Endothelial cell of umbilical vein (primary cell): ENCODE measurements around the gene EFNA2. TPM values are rescaled to one million over a fixed set of nuclear protein-coding genes. Genes with fewer than 3 reads are reported as not detected.

ENCODE experiments used
- BruUV-seq: library from RNA; stranded (reverse); fragments of 400-500 nt; replicated peaks from 2 replicates; lab custom pipeline; 2021; lab: Mats Ljungman, UMichigan
- CTCF ChIA-PET: fragments of 300-600, 350-600 bp; sonication (Branson Sonifier 250); formaldehyde crosslinking; loops from one replicate; lab custom pipeline; 2021; ENCODE audit warnings: antibody characterized with exemption, inconsistent platforms; lab: Charles Lee
- POLR2A ChIA-PET: fragments of 300-600, 350-600 bp; sonication (Branson Sonifier 250); formaldehyde crosslinking; loops from one replicate; lab custom pipeline; 2021; ENCODE audit warnings: antibody characterized with exemption, inconsistent platforms; lab: Charles Lee
- DNase-seq: peaks from one replicate; pipeline ENCODE4 v3.0.0-alpha.2; 2011; ENCODE audit warnings: low read depth, low spot score
- FAIRE-seq: peaks from 2 replicates; lab custom pipeline; 2011; peaks lifted over from hg19 to GRCh38; lab: Jason Lieb, UNC
- H2AFZ ChIP-seq: 2 replicates; pipeline ENCODE4 v1.6.0; 2012; ENCODE audit warnings: low read depth, low read length, control low read depth, inconsistent platforms
- H3K27ac ChIP-seq: 2 replicates; pipeline ENCODE4 v1.5.1; 2011; ENCODE audit warnings: low read depth, mild to moderate bottlenecking, control low read depth, low read length, moderate library complexity; ENCODE audit not compliant: insufficient read depth
- H3K27me3 ChIP-seq, 2 experiments: 2 replicates each; pipeline versions ENCODE4 v1.6.0 to v1.6.1; 2011; ENCODE audit warnings: low read length in 2 of 2, mixed read lengths in 1 of 2; ENCODE audit not compliant: control insufficient read depth in 2 of 2, insufficient read depth in 2 of 2
- H3K36me3 ChIP-seq, 2 experiments: 2 replicates in 1 of 2; 3 replicates in 1 of 2; pipeline ENCODE4 v1.5.1; 2011; ENCODE audit warnings: low read length in 2 of 2, mild to moderate bottlenecking in 1 of 2, moderate library complexity in 1 of 2; ENCODE audit not compliant: control insufficient read depth in 2 of 2, insufficient read depth in 2 of 2; ENCODE audit errors: extremely low read depth in 1 of 2
- H3K4me1 ChIP-seq: 3 replicates; pipeline ENCODE4 v1.5.1; 2011; ENCODE audit warnings: mild to moderate bottlenecking, low read length; ENCODE audit not compliant: control insufficient read depth, insufficient read depth; ENCODE audit errors: extremely low read depth
- H3K4me2 ChIP-seq: 2 replicates; pipeline ENCODE4 v1.6.1; 2011; ENCODE audit warnings: low read length, control low read depth, mixed read lengths; ENCODE audit not compliant: insufficient read depth
- H3K4me3 ChIP-seq, 3 experiments: fragments of 200-600 bp in 1 of 3; sonication (generic), shearing (Covaris generic) in 1 of 3; replicated peaks in 1 of 3; 2 replicates each; pipeline ENCODE4 v1.5.1; 2011 to 2016; ENCODE audit warnings: control low read depth in 3 of 3, low read length in 3 of 3, mild to moderate bottlenecking in 2 of 3, inconsistent platforms in 1 of 3, low read depth in 1 of 3, moderate library complexity in 1 of 3; ENCODE audit not compliant: insufficient read depth in 1 of 3
- H3K79me2 ChIP-seq: 2 replicates; pipeline ENCODE4 v1.6.0; 2012; ENCODE audit warnings: low read length, inconsistent platforms; ENCODE audit not compliant: control insufficient read depth, insufficient read depth
- H3K9ac ChIP-seq: replicated peaks from 2 replicates; pipeline ENCODE3; 2011; ENCODE audit warnings: low read length, control low read depth; ENCODE audit not compliant: insufficient read depth; ENCODE audit errors: extremely low read depth
- H3K9me1 ChIP-seq: replicated peaks from 3 replicates; pipeline ENCODE4 v1.6.0; 2011; ENCODE audit warnings: mild to moderate bottlenecking, low read length; ENCODE audit not compliant: control insufficient read depth, insufficient read depth; ENCODE audit errors: extremely low read depth
- H3K9me3 ChIP-seq: replicated peaks from 2 replicates; pipeline ENCODE4 v1.5.1; 2012; ENCODE audit warnings: low read length, inconsistent platforms; ENCODE audit not compliant: control insufficient read depth, insufficient read depth
- H4K20me1 ChIP-seq: replicated peaks from 2 replicates; pipeline ENCODE3; 2011; ENCODE audit warnings: mild to moderate bottlenecking, low read length; ENCODE audit not compliant: control insufficient read depth, insufficient read depth; ENCODE audit errors: extremely low read depth
- EZH2 ChIP-seq: IDR thresholded peaks from 2 replicates; pipeline ENCODE4 v1.6.1; 2012; ENCODE audit warnings: borderline replicate concordance, low read depth, mild to moderate bottlenecking, moderate library complexity, low read length, inconsistent platforms; ENCODE audit not compliant: severe bottlenecking
- FOS ChIP-seq: IDR thresholded peaks from 2 replicates; pipeline ENCODE4 v1.6.1; 2011; ENCODE audit warnings: mild to moderate bottlenecking, low read length, moderate library complexity, borderline replicate concordance; ENCODE audit not compliant: insufficient read depth
- GATA2 ChIP-seq: IDR thresholded peaks from 2 replicates; pipeline ENCODE4 v1.7.0; 2011; ENCODE audit warnings: low read depth, mild to moderate bottlenecking, moderate library complexity, mixed read lengths, low read length; ENCODE audit not compliant: insufficient read length, insufficient read depth
- JUN ChIP-seq: IDR thresholded peaks from 2 replicates; pipeline ENCODE4 v1.6.1; 2011; ENCODE audit warnings: borderline replicate concordance, low read depth; ENCODE audit not compliant: insufficient read length, insufficient read depth
- MYC ChIP-seq: IDR thresholded peaks from one replicate; pipeline ENCODE4 v1.6.1; 2011; ENCODE audit warnings: mild to moderate bottlenecking, low read depth, low read length
- POLR2A ChIP-seq: IDR thresholded peaks from 2 replicates; pipeline ENCODE4 v1.6.1; 2012; ENCODE audit warnings: low read depth, mild to moderate bottlenecking, control low read depth, low read length
- POLR2AphosphoS5 ChIP-seq: IDR thresholded peaks from 2 replicates; pipeline ENCODE4 v1.6.1; 2012; ENCODE audit warnings: low read depth, mild to moderate bottlenecking, control low read depth, low read length, moderate library complexity; ENCODE audit not compliant: insufficient read depth
- dilution Hi-C: fragments of 300-500 bp; cut with MboI; formaldehyde crosslinking; loops from one replicate; pipeline ENCODE4 v1.15.0; 2019; ENCODE audit warnings: low sequenced_read_pairs; ENCODE audit not compliant: extremely low pct_ligation_motif_present
- intact Hi-C: fragments of 100-400 bp; cut with micrococcal nuclease; formaldehyde crosslinking; loops from one replicate; pipeline ENCODE4 v1.10.0; 2022
- polyA plus RNA-seq, 4 experiments: library from polyadenylated mRNA; depleted of rRNA in 3 of 4; stranded (reverse) in 3 of 4; unstranded in 1 of 4; fragments of >200 nt; gene quantifications; 2 replicates each; pipeline versions ENCODE4 v1.2.1 to v1.2.3, GENCODE V29; 2011 to 2012; ENCODE audit warnings: missing spikeins in 1 of 4
- total RNA-seq: library from RNA; stranded (reverse); gene quantifications from 2 replicates; pipeline ENCODE4 v1.2.3, GENCODE V29; 2021
- TF ChIP-seq, protein P1 (sequence below), 2 donors: IDR thresholded peaks; 1 replicate in 1 of 2; 2 replicates in 1 of 2; pipeline ENCODE4 v1.5.1; 2011; ENCODE audit warnings: low read length in 2 of 2, mild to moderate bottlenecking in 2 of 2, moderate library complexity in 2 of 2, control low read depth in 1 of 2, inconsistent platforms in 1 of 2, low read depth in 1 of 2; ENCODE audit not compliant: insufficient read depth in 1 of 2; ENCODE audit errors: extremely low read depth in 1 of 2
- TF ChIP-seq, protein P2 (sequence below): IDR thresholded peaks from 2 replicates; pipeline ENCODE4 v1.6.1; 2011; ENCODE audit not compliant: insufficient read depth, insufficient read length

Gene EFNA2
- total and polyA plus RNA-seq, 2 donors (not counting 3 experiments of a cell fraction or from before 2014, with no cell fraction given), result 0.52 to 1.1 TPM

DNA sequence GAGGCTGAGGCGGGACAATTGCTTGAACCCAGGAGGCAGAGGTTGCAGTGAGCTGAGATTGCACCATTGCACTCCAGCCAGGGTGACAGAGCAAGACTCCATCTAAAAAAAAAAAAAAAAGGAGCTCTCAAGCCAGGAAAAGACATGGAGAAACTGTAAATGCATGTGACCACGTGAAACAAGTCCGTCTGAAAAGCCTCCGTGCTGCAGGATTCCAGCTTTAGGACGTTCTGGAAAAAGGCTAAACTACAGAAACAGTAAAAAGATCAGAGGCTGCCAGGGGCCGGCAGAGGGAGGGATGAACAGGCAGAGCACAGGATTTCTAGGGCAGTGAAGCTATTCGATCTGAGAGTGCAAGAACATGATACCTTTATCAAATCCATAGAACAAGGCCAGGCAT, 57.4 kb downstream of the EFNA2 start:
- no peaks in the 10 kb centered on the region for H3K27me3 ChIP-seq
- POLR2A ChIA-PET, result no interaction called here
- H2AFZ ChIP-seq, result no peak overlapping the region
- no peaks in the 10 kb centered on the region for H3K9me1 ChIP-seq
- no peaks in the 10 kb centered on the region for H4K20me1 ChIP-seq
- intact Hi-C loops (no loop called here), dilution Hi-C loops (no loop called here)
- no peak overlapping the region for H3K9ac ChIP-seq
- H3K79me2 ChIP-seq, result no peaks in the 10 kb centered on the region
- no peak for TF ChIP-seq EZH2
- TF ChIP-seq GATA2, result no peak
- TF ChIP-seq, protein P1, sequence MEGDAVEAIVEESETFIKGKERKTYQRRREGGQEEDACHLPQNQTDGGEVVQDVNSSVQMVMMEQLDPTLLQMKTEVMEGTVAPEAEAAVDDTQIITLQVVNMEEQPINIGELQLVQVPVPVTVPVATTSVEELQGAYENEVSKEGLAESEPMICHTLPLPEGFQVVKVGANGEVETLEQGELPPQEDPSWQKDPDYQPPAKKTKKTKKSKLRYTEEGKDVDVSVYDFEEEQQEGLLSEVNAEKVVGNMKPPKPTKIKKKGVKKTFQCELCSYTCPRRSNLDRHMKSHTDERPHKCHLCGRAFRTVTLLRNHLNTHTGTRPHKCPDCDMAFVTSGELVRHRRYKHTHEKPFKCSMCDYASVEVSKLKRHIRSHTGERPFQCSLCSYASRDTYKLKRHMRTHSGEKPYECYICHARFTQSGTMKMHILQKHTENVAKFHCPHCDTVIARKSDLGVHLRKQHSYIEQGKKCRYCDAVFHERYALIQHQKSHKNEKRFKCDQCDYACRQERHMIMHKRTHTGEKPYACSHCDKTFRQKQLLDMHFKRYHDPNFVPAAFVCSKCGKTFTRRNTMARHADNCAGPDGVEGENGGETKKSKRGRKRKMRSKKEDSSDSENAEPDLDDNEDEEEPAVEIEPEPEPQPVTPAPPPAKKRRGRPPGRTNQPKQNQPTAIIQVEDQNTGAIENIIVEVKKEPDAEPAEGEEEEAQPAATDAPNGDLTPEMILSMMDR (IDR thresholded peaks at IDR 0.05; ENCODE audit: extremely low read depth in 1 of 2, insufficient read depth in 1 of 2, low read depth in 1 of 2, low read length in 2 of 2), result no peak
- TF ChIP-seq, protein P2, sequence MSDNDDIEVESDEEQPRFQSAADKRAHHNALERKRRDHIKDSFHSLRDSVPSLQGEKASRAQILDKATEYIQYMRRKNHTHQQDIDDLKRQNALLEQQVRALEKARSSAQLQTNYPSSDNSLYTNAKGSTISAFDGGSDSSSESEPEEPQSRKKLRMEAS, result no peak
- no peak for TF ChIP-seq FOS
- TF ChIP-seq POLR2A, result no peak
- no peak for TF ChIP-seq MYC
- no peak for TF ChIP-seq JUN
- no peak for TF ChIP-seq POLR2AphosphoS5
- FAIRE-seq (no peak), DNase-seq (no peak)
- H3K4me2 ChIP-seq, result no peak overlapping the region
- no peaks in the 10 kb centered on the region for H3K4me1 ChIP-seq
- H3K4me3 ChIP-seq, result no peak overlapping the region
- H3K9me3 ChIP-seq, result no peaks in the 10 kb centered on the region
- CTCF ChIA-PET, result interaction anchor here (1.5 to 2.1 kb wide), 2 partner anchors 11 to 12 kb away, joined by 3 to 6 read pairs; a partner anchor contains a TSS
- no TSS peak for BruUV-seq
- no peak overlapping the region for H3K27ac ChIP-seq
- no peaks in the 10 kb centered on the region for H3K36me3 ChIP-seq
